Renal pelvis (tissue), 12 donors: ENCODE data around the gene ACBD7. TPM values are rescaled to one million over a fixed set of nuclear protein-coding genes. Genes with fewer than 3 reads are reported as not detected.
A peak's percentile ranks its signal among the peaks of the same experiment; 100 is the strongest.

Experiments
- DNase-seq: peaks from one replicate; pipeline ENCODE4 v3.0.0-alpha.2; 2013
- long read RNA-seq, 16 experiments: transcript quantifications; one replicate each; lab custom pipeline, GENCODE V29; 2026
- polyA plus RNA-seq, 3 donors: library from polyadenylated mRNA; unstranded; fragments of 120-200 nt; gene quantifications; one replicate each; pipeline ENCODE4 v1.2.1, GENCODE V29; 2013; ENCODE audit not compliant: insufficient read length in 3 of 3

The ACBD7 gene
- polyA plus RNA-seq: 1 to 10 TPM; 5.0 to 6.6 (median 6.0) TPM
- long read RNA-seq, donor 1, partial matches to known transcripts: 39 of 61 reads
- long read RNA-seq, donor 1, other reads (novel, unspliced or antisense): 21 of 61 reads
- long read RNA-seq, donor 2: 0 reads
- long read RNA-seq, donor 3, partial matches to known transcripts: 0 of 1 reads
- long read RNA-seq, donor 3, other reads (novel, unspliced or antisense): 0 of 1 reads
- long read RNA-seq, donor 4, partial matches to known transcripts: 7 of 27 reads
- long read RNA-seq, donor 4, other reads (novel, unspliced or antisense): 19 of 27 reads
- long read RNA-seq, donor 5, partial matches to known transcripts: 0 of 1 reads
- long read RNA-seq, donor 5, other reads (novel, unspliced or antisense): 0 of 1 reads
- long read RNA-seq, donor 6, partial matches to known transcripts: 0 of 3 reads
- long read RNA-seq, donor 6, other reads (novel, unspliced or antisense): 0 of 3 reads
- long read RNA-seq, donor 7, partial matches to known transcripts: 0 of 3 reads
- long read RNA-seq, donor 7, other reads (novel, unspliced or antisense): 0 of 3 reads
- long read RNA-seq, donor 8: 0 reads
- long read RNA-seq, donor 9, partial matches to known transcripts: 0 of 3 reads
- long read RNA-seq, donor 9, other reads (novel, unspliced or antisense): 0 of 3 reads
- long read RNA-seq, donor 10, partial matches to known transcripts: 0 of 3 reads
- long read RNA-seq, donor 10, other reads (novel, unspliced or antisense): 0 of 3 reads
- long read RNA-seq, donor 11: 0 reads
- long read RNA-seq, donor 12, partial matches to known transcripts: 0 of 1 reads
- long read RNA-seq, donor 12, other reads (novel, unspliced or antisense): 0 of 1 reads
- long read RNA-seq, donor 13, partial matches to known transcripts: 0 of 2 reads
- long read RNA-seq, donor 13, other reads (novel, unspliced or antisense): 0 of 2 reads
- long read RNA-seq, donor 14: 0 reads
- long read RNA-seq, donor 15, partial matches to known transcripts: 6 of 47 reads
- long read RNA-seq, donor 15, other reads (novel, unspliced or antisense): 39 of 47 reads
- long read RNA-seq, donor 16, partial matches to known transcripts: 0 of 2 reads
- long read RNA-seq, donor 16, other reads (novel, unspliced or antisense): 0 of 2 reads

GRCh38 chr10:15088428-15089261 is at the start of gene ACBD7:
ACBD7 (minus strand) TSS chr10:15088776; CDS start chr10:15088728, 48 bp downstream.
- DNase-seq: peak; percentile 87

- no peak for DNase-seq
Observed at GRCh38 chr10:15137636-15138035, 49.1 kb upstream of the ACBD7 start.

- no peak for DNase-seq
Observed at GRCh38 chr10:15137036-15137359, 48.4 kb upstream of the ACBD7 start.

- no peak for DNase-seq
Observed at GRCh38 chr10:15136129-15137035, 47.8 kb upstream of the ACBD7 start.

GRCh38 chr10:15131330-15131729 is 42.8 kb upstream of the ACBD7 start:
- DNase-seq: no peak

GRCh38 chr10:15124908-15125307 is 36.3 kb upstream of the ACBD7 start:
- no peak for DNase-seq

- DNase-seq: no peak
Observed at GRCh38 chr10:15124190-15124589, 35.6 kb upstream of the ACBD7 start.

GRCh38 chr10:15123749-15124184 is 35.2 kb upstream of the ACBD7 start:
- DNase-seq: no peak

- DNase-seq: no peak
Observed at GRCh38 chr10:15122477-15123030, 34.0 kb upstream of the ACBD7 start.

- no peak for DNase-seq
Observed at GRCh38 chr10:15121707-15122106, 33.1 kb upstream of the ACBD7 start.

GRCh38 chr10:15120523-15120922 is 31.9 kb upstream of the ACBD7 start:
- DNase-seq: no peak

GRCh38 chr10:15118615-15119014 is 30.0 kb upstream of the ACBD7 start:
- DNase-seq: no peak

- no peak for DNase-seq
Observed at GRCh38 chr10:15116225-15116624, 27.6 kb upstream of the ACBD7 start.

- no peak for DNase-seq
Observed at GRCh38 chr10:15113766-15114165, 25.2 kb upstream of the ACBD7 start.

GRCh38 chr10:15112657-15113056 is 24.1 kb upstream of the ACBD7 start:
- DNase-seq: no peak

- peak; percentile 70 for DNase-seq
Observed at GRCh38 chr10:15106352-15107013, 17.9 kb upstream of the ACBD7 start.

- no peak for DNase-seq
Observed at GRCh38 chr10:15103513-15103912, 14.9 kb upstream of the ACBD7 start.

GRCh38 chr10:15099886-15100285 is 11.3 kb upstream of the ACBD7 start:
- no peak for DNase-seq
